GM19395 (cell line): Measurements from ENCODE around the gene SFXN4.
"Not testable (repeated sequence)": the region's sequence is repeated elsewhere in the genome, so short reads cannot be mapped to it uniquely, and the experiment has no call there.

Experiments
- ATAC-seq: cut with Tn5 transposase; IDR thresholded peaks from one replicate; pipeline ENCODE4 v1.9.1; 2021; ENCODE audit warnings: mild to moderate bottlenecking, moderate library complexity; ENCODE audit not compliant: unreplicated experiment

The SFXN4 gene

GRCh38 chr10:119190954-119191785 lies 25.7 kb upstream of the SFXN4 start:
- no peak for ATAC-seq

GRCh38 chr10:119190353-119190752 lies 24.8 kb upstream of the SFXN4 start:
- no peak for ATAC-seq

- ATAC-seq = no peak
Observed at GRCh38 chr10:119189811-119190282, 24.3 kb upstream of the SFXN4 start.

GRCh38 chr10:119183664-119184412 lies 18.3 kb upstream of the SFXN4 start:
- ATAC-seq = no peak

DNA sequence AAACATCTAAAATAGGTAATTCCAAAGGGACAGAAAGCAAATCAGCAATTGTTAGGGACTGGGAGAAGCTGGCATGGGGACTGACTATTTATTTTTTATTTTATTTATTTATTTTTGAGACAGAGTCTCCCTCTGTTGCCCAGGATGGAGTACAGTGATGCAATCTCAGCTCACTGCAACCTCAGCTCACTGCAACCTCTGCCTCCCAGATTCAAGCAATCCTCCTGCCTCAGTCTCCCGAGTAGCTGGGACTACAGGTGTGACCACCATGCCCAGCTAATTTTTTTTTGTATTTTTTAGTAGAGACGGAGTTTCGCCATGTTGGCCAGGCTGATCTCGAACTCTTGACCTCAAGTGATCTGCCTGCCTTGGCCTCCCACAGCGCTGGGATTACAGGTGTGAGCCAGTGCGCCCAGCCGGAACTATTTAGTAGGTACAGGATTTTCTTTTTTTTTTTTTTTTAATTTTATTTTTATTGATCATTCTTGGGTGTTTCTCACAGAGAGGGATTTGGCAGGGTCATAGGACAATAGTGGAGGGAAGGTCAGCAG lies 15.4 kb upstream of the SFXN4 start:
- not testable (repeated sequence) for ATAC-seq

- ATAC-seq = peak; percentile 92
Observed at GRCh38 chr10:119178372-119179119, 13.0 kb upstream of the SFXN4 start, which contains the start of gene PRDX3. Gene PRDX3 (minus strand): TSS chr10:119178812. CDS start chr10:119178790, 22 bp downstream.

DNA sequence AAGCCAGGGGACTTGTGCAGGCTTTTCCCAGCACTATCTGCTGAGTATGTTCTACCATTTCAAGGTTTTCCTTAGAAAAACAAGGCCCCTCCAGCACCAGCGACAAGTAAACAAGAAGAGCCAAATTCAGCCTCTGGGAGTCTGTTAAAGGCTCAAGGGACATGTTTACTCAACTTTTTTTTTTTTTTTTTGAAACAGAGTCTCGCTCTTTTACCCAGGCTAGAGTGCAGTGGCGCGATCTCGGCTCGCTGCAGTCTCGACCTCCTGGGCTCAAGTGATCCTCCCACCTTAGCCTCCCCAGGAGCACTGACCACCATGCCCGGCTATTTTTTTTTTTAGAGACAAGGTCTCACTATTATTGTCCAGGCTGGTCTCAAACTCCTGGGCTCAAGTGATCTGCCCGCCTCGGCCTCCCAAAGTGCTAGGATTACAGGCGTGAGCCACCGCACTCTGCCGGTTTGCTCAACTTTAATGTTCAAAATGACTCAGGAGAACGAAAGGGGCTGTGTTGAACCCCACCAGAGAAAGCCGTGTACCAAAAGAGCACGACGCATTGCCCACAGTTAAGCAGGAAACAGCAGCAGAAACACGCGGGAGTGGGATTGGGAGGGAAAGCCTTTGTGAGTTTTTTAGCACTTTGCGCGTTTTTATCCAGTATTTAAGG lies 12.3 kb upstream of the SFXN4 start:
- ATAC-seq = peak; percentile 23

DNA sequence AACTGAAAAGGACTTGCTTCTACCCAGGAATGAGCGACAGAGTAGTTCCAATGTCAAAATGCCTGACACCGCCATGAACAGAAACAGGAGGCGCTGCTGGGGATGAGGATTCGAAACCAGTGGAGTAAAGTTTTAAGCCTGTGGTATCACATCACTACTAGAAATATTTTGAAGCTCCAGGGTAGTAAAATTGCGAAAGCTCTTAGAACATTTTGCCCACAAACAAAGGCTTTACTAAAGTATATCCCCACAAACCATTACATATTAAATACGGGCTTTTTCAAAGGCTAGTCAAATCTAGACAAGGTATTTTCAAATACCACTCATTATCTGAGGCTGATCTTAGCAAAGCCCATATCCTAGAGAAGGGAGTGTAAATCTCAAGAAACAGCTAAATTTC lies 10.7 kb upstream of the SFXN4 start:
- no peak for ATAC-seq

- ATAC-seq = no peak
Observed at GRCh38 chr10:119174109-119174508, 8.6 kb upstream of the SFXN4 start.

DNA sequence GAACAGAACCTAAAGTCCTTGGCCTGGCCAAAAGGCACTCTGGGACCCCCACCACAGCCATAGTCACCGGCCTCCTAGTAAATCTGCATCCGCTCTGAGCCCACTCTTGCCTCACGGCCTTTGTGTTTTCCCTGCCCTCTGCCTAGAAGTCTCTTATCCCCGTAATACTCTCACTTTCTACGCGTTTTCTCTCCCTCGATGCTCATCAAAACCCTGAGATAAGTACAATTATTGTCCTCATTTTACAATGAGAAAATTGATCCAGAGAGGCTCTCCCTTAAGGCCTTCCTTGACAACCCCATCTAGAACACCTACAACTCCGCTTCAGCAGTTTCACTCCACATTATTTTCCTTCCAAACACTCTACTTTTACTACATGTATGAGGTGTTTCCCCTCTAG lies 1.5 kb upstream of the SFXN4 start:
- ATAC-seq = no peak

GRCh38 chr10:119166564-119166963 lies 1.1 kb upstream of the SFXN4 start:
- no peak for ATAC-seq

GRCh38 chr10:119166118-119166500 lies 595 bp upstream of the SFXN4 start:
- ATAC-seq = peak; percentile 19

DNA sequence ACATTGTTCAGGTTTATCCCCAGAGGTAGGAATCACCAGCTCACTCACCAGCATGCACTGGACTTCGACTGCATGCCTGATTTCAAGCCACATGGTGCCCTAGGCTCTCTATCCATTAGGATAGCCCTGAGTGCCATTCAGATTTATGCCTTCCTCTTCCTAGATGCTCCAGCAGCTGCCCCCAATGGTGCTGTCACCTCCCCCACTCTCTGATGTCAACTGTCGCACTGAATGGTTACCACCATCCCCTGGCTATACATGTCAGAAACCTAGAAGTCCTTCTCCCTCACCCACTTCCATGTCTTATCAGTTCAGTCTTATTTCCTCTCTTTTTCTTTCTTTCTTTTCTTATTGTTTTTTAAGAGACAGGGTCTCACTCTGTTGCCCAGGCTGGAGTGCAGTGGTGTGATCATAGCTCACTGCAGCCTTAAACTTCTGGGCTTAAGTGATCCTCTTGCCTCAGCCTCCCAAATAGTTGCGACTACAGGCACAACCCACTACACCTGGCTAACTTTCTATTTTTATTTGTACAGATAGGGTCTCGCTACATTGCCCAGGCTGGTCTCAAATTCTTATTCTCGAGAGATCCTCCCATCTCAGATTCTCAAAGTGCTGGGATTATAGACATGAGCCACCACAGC lies 2.9 kb downstream of the SFXN4 start:
- ATAC-seq = no peak

DNA sequence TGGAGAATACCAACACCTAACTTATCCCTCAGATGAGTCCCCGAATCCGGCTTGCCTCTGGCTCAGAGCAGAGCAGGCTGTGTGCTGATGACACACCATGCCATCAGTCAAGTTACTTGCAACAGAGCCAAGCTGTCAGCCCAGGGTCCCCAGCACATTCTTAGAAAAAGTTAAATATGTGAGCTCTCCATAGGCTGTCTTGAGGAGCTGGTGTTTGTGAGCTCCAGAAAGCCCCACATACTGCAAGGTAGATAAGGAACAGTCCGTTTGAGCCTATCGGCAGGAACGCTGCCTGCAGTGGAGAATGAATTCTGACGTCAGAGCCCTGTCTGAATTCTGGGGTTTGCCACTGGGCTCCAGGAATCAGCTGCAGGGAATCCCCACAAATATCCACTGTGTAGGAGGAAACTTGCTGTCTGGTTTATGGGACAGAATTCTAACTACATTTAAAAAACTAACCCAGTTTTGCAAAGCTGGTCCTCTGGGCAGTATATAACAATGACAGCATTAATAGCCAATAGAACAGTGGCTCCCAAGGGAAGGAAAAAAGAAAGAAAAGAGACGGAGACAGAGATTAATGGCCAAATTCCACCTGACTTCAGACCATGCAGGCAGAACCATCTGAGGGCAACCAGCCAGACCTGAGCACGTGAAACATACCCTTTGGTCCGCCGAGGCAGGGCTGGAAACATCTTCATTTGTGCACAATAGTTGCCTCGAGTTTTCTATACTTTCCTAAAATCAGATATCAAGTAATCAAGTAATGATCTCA lies 3.6 kb downstream of the SFXN4 start:
- ATAC-seq = no peak

- ATAC-seq = no peak
Observed at GRCh38 chr10:119159332-119159731, 6.2 kb downstream of the SFXN4 start.

GRCh38 chr10:119153661-119154060 lies 11.9 kb downstream of the SFXN4 start:
- ATAC-seq = no peak

DNA sequence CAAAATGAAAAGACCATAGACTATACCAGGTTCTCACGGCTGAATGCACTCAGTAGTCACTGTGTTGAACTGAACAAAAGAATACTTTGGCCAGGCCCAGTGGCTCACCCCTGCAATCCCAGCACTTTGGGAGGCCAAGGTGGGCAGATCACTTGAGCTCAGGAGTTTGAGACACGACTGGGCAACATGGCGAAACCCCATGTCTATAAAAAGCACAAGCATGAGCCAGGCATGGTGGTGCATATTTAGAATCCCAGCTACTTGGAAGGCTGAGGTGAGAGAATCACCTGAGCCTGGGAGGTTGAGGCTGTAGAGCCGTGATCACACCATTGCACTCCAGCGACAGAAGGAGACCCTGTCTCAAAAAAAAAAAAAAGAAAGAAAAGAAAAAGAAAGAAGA lies 12.5 kb downstream of the SFXN4 start:
- no peak for ATAC-seq

- not testable (repeated sequence) for ATAC-seq
Observed at GRCh38 chr10:119151601-119152000, 13.9 kb downstream of the SFXN4 start.

DNA sequence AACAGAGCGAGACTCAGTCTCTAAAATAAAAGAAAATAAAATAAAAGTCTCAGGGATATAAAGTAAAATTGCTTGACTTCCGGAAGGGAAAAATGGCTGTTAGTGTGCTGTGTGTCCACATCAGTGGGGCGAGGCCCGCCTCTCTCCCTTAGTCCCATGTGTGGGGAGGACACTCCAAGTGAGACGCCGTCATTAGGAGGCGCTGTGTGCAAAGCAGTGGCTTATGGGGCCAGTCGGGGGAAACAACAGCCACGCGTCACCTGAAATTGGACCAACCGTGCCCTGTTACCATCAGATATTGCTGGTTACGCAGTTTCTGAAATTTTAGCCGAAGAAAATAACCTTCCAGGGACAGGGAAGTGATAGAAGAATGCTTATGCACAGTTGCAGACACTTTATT lies 15.8 kb downstream of the SFXN4 start:
- ATAC-seq = no peak
